ENCODE results near the gene TUBB4B.

Gene TUBB4B

GRCh38 chr9:137240841-137241489 lies at the start of gene TUBB4B:
TUBB4B (plus strand) TSS chr9:137241287; CDS start chr9:137241361, 74 bp downstream.
- TF ChIP-seq, protein P1, sequence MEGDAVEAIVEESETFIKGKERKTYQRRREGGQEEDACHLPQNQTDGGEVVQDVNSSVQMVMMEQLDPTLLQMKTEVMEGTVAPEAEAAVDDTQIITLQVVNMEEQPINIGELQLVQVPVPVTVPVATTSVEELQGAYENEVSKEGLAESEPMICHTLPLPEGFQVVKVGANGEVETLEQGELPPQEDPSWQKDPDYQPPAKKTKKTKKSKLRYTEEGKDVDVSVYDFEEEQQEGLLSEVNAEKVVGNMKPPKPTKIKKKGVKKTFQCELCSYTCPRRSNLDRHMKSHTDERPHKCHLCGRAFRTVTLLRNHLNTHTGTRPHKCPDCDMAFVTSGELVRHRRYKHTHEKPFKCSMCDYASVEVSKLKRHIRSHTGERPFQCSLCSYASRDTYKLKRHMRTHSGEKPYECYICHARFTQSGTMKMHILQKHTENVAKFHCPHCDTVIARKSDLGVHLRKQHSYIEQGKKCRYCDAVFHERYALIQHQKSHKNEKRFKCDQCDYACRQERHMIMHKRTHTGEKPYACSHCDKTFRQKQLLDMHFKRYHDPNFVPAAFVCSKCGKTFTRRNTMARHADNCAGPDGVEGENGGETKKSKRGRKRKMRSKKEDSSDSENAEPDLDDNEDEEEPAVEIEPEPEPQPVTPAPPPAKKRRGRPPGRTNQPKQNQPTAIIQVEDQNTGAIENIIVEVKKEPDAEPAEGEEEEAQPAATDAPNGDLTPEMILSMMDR (IDR thresholded peaks at IDR 0.05; ENCODE audit: control insufficient read depth, extremely low read depth, insufficient read depth) = no peak
- peak within 1 kb of the TSS; percentile 92 for H3K4me3 ChIP-seq (ENCODE audit: low read depth, low read length)

DNA sequence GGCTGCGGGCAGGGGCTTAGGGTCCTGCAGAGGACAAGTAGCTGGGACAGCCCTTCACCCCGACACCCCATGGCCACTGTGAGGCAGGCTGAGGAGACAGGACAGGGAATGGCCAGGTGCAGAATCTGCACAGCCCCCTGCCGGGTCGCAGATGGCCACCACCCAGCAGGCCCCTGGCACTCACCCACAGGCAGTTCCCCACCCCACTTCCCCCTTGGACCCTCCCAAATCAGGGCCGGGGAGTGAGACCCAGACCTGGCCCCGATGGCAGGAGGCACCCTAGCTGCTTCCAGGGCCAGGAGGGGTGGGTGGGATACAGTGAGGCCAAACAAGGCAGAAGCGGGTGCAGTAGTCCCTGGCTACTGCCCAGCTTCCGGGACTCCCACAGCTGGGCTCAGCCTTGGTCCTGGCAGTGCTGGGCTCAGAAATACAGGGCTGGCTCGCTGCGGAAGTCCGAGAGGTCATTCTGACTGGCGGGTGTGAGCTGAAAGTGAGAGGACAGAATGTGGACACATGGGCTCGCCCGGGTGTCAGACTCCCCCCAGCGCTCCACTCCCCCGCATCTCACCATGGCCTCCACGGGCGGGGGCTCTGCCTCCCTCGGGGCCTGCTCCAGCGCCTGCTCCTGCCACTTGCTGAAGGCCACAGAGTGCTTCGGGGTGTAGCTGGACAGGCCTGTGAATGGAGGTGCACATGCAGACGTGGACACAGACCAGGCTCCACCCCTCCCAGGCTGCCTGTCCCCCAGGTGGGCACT lies 49.2 kb upstream of the TUBB4B start:
- H3K4me3 ChIP-seq (ENCODE audit: low read depth, low read length) = no peak overlapping the region
- TF ChIP-seq, protein P1 (IDR thresholded peaks at IDR 0.05; ENCODE audit: control insufficient read depth, extremely low read depth, insufficient read depth) = no peak
- DNase-seq (ENCODE audit: low read depth) = no peak

More at GRCh38 chr9:137240841-137241489, at the start of gene TUBB4B:
- peak; percentile 100 for DNase-seq (ENCODE audit: low read depth)

DNA sequence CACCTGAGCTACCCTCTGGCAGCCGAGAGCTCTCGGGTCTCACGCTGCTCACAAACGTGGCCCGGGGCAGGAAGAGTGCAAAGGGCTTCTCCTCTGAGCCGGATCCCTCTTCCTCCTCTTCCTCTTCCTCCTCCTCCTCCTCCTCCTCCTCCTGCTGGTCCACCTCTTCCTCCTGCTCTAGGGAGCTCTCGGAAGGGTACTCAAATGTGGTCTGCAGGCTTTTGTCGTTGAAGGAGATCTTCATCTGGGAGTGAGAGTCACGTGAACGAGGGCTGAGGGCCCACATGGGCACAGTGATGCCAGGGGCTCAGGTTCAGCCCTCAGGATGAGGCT lies 48.7 kb upstream of the TUBB4B start:
- TF ChIP-seq, protein P1 (IDR thresholded peaks at IDR 0.05; ENCODE audit: control insufficient read depth, extremely low read depth, insufficient read depth) = no peak
- no peak overlapping the region for H3K4me3 ChIP-seq (ENCODE audit: low read depth, low read length)
- no peak for DNase-seq (ENCODE audit: low read depth)

DNA sequence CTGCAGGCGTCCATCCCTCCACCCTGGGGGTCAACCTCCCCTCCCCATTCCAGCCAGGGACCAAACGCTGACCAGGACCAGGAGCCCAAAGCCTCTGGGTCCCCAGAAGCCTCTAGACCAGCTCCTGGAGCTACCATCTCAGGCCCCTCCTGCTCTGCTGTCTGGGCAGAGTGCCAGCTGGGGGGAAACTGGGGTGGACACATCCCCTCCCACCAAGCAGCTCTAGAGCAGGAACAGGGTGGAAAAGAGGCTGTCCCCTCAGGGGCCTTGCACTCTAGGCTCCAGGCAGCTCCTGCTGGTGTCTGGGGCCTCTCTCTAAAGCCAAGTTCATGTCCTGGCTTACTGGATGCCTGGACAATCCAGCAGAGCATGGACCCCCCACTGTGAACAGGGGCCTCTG lies 48.2 kb upstream of the TUBB4B start:
- no peak overlapping the region for H3K4me3 ChIP-seq (ENCODE audit: low read depth, low read length)
- TF ChIP-seq, protein P1 (IDR thresholded peaks at IDR 0.05; ENCODE audit: control insufficient read depth, extremely low read depth, insufficient read depth) = no peak
- DNase-seq (ENCODE audit: low read depth) = no peak

DNA sequence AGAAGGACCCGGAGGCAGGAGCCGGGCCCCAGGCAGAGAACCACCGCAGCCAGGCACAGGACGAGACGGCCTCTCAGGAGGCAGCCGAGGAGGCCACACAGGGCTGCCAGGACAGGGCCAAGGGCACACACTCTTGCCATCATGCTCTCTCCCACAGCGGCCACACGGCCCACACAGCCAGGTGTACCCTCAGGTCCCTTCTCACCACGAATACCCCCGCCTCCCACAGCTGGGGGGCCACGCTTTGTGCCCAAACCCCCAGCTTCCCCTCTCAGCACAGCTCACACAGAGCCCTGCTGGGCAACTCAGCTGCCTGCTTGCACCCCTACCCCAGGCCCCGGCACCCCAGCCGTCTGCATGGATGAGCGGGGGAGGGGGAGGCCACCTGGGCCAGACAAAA lies 47.3 kb upstream of the TUBB4B start:
- DNase-seq (ENCODE audit: low read depth) = no peak
- H3K4me3 ChIP-seq (ENCODE audit: low read depth, low read length) = no peak overlapping the region
- TF ChIP-seq, protein P1 (IDR thresholded peaks at IDR 0.05; ENCODE audit: control insufficient read depth, extremely low read depth, insufficient read depth) = no peak

- H3K4me3 ChIP-seq (ENCODE audit: low read depth, low read length) = peak overlapping the region; percentile 42
- no peak for DNase-seq (ENCODE audit: low read depth)
- TF ChIP-seq, protein P1 (IDR thresholded peaks at IDR 0.05; ENCODE audit: control insufficient read depth, extremely low read depth, insufficient read depth) = no peak
Measured at GRCh38 chr9:137194388-137194787, 46.7 kb upstream of the TUBB4B start.

All from LNCaP clone FGC (cell line).